ENCODE results near the gene CCZ1. TPM values are rescaled to one million over a fixed set of nuclear protein-coding genes. Genes with fewer than 3 reads are reported as not detected.
"Not testable (repeated sequence)": the region's sequence is repeated elsewhere in the genome, so short reads cannot be mapped to it uniquely, and the experiment has no call there.

Gene CCZ1
- 92.2 TPM for polyA plus RNA-seq (ENCODE audit: insufficient read length)
- long read RNA-seq, donor 1, transcript CCZ1-201 (15 exons, 1,802 nt): major isoform, 19 of 24 reads
- long read RNA-seq, donor 1, partial matches to known transcripts: 0 of 24 reads
- long read RNA-seq, donor 1, other reads (novel, unspliced or antisense): 0 of 24 reads
- long read RNA-seq, donor 2, transcript CCZ1-201 (15 exons, 1,802 nt): major isoform, 19 of 31 reads
- long read RNA-seq, donor 2, partial matches to known transcripts: 7 of 31 reads
- long read RNA-seq, donor 2, other reads (novel, unspliced or antisense): 0 of 31 reads
- long read RNA-seq, donor 3, transcript CCZ1-201 (15 exons, 1,802 nt): major isoform, 13 of 15 reads
- long read RNA-seq, donor 3, partial matches to known transcripts: 0 of 15 reads
- long read RNA-seq, donor 3, other reads (novel, unspliced or antisense): 0 of 15 reads
- long read RNA-seq, donor 4, partial matches to known transcripts: 5 of 7 reads
- long read RNA-seq, donor 4, other reads (novel, unspliced or antisense): 0 of 7 reads
- long read RNA-seq, donor 5, transcript CCZ1-201 (15 exons, 1,802 nt): major isoform, 57 of 77 reads
- long read RNA-seq, donor 5, partial matches to known transcripts: 15 of 77 reads
- long read RNA-seq, donor 5, other reads (novel, unspliced or antisense): 0 of 77 reads
- long read RNA-seq, donor 6, transcript CCZ1-201 (15 exons, 1,802 nt): major isoform, 16 of 23 reads
- long read RNA-seq, donor 6, partial matches to known transcripts: 0 of 23 reads
- long read RNA-seq, donor 6, other reads (novel, unspliced or antisense): 0 of 23 reads
- long read RNA-seq, donor 7, transcript CCZ1-204 (3 exons, 2,062 nt): minor isoform, 5 of 44 reads
- long read RNA-seq, donor 7, transcript CCZ1-201 (15 exons, 1,802 nt): major isoform, 34 of 44 reads
- long read RNA-seq, donor 7, partial matches to known transcripts: 5 of 44 reads
- long read RNA-seq, donor 7, other reads (novel, unspliced or antisense): 0 of 44 reads
- long read RNA-seq, donor 8, transcript CCZ1-201 (15 exons, 1,802 nt): major isoform, 6 of 6 reads
- long read RNA-seq, donor 8, partial matches to known transcripts: 0 of 6 reads
- long read RNA-seq, donor 8, other reads (novel, unspliced or antisense): 0 of 6 reads

DNA sequence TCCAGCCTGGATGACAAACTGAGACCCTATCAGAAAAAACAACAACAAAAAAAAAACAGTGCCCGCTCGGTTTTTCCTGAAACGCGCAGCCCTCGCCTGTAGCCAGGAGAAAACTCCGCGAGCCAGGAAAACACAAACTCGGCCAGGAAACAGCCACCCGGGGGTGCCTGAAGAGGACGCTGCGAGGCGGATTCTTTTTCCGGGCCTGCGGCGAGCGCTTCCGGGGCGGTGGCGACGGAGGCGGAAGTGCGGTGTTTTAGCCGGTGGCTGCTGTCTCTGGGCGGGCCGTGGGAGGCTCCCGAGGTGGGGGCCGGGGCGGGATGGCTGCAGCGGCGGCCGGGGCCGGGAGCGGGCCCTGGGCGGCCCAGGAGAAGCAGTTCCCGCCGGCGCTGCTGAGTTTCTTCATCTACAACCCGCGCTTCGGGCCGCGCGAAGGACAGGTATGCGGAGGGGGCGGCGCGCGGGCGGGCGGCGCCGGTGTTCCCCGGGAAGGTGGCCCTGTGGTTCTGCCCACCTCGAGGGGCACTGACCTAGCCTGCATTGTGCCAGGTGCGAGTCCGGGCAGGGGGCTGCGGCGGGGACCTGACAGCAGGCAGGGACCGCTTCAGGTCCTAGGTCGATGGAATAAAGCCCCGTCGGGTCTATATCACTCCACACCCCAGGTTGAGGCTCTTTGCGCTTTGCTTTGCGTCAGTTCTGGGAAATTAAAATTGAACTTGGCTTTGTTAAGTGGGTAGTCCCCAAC is at the start of gene CCZ1:
TSS of gene CCZ1 (plus strand) at position 254 of the 745 bp plus-strand sequence. CDS start at position 321, 67 bp downstream.
- DNase-seq: not testable (repeated sequence)

- no peak for DNase-seq
Observed at GRCh38 chr7:5850944-5851343, 47.6 kb upstream of the CCZ1 start.

DNA sequence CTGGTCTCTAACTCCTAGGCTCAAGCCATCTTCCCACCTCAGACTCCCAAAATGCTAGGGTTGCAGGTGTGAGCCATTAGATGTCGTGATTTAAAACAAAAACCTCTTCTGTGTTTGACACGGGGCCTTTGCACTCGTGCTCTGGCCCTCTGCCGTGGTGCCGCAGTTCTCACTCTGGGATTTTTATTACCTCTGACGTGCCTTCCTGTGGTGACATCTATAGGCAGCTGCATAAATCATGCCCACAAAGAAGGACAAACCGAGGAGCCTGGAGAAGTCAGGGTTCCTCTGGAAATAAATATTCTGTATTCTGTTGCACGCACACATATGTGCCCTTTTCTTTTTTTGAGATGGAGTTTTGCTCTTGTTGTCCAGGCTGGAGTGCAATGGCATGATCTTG is 43.8 kb upstream of the CCZ1 start:
- no peak for DNase-seq

DNA sequence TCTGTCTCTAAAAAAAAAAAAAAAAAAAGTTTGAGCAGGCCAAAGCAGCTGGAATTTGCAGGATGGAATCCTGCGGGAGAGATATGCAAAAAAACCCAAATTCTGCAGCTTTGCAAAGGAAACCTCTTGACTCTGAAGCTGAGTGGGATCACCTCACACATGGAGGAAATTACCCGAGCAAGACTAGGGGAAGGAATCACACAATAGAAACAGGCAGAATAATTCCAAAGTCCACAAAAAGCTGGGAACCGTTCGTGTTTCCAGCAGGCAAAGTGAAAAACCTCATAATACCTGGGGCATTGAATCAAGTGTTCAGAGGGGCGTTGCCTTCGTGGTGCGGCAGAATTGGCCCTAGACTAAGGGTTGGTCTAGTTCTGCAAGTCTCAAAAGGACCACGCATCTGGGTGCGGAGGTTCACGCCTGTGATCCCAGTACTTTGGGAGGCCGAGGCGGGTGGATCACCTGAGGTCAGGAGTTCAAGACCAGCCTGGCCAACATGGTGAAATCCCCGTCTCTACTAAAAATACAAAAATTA is 41.4 kb upstream of the CCZ1 start:
- not testable (repeated sequence) for DNase-seq

DNA sequence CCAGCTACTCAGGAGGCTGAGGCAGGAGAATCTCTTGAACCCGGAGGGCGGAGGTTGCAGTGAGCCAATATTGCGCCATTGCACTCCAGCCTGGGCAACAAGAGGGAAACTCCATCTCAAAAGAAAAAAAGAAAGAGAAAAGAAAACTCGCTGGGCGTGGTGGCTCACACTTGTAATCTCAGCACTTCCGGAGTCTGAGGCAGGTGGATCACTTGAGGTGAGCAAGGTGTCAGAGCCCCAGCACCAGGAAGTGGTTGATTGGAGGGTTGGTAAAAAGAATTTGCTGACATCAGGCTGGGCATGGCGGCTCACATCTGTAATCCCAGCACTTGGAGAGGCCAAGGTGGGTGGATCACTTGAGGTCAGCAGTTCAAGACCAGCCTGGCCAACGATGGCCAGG is 40.0 kb upstream of the CCZ1 start:
- DNase-seq: not testable (repeated sequence)

- DNase-seq: not testable (repeated sequence)
Observed at GRCh38 chr7:5861281-5861680, 37.3 kb upstream of the CCZ1 start.

DNA sequence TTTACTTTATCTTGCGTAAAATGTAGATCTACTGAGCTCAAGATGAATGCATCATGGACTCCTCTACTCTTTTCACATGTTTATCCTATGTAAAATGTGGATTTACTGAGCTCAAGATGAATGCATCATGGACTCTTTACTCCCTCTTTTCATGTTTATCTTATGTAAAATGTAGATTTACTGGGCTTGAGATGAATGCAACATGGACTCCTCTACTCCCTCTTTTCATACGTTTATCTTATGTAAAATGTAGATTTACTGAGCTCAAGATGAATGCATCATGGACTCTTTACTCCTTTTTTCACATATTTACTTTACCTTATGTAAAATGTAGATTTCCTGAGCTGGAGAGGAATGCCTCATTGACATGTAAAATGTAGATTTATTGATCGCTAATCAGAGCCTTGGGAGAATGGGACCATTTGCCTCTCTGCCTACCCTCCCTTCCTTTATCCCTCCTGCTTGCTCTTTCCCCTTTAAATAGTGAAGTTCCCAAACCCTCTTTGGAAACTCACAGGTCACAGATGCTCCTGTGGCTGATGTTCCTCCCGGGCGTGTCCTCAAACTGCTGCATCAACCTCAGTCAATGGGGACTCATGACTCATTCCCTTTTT is 35.7 kb upstream of the CCZ1 start:
- not testable (repeated sequence) for DNase-seq

- not testable (repeated sequence) for DNase-seq
Observed at GRCh38 chr7:5865279-5865931, 33.1 kb upstream of the CCZ1 start.

DNA sequence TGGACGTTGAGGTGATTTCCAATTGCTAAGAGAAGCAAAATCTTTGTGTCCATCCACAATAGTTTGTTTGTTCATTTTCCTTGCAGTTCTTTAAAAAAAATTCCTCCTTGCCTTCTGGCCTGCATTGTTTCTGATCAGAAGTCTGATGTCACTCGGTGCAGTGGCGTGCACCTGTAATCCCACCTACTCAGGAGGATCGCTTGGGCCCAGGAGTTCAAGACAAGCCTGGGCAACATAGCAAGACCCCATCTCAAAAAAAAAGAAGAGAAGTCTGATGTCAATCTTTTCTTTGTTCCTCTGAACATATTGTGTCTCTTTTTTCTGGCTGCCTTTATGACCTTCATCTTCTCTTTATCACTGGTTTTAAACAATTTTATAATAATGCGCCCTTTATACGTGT is 31.5 kb upstream of the CCZ1 start:
- no peak for DNase-seq

DNA sequence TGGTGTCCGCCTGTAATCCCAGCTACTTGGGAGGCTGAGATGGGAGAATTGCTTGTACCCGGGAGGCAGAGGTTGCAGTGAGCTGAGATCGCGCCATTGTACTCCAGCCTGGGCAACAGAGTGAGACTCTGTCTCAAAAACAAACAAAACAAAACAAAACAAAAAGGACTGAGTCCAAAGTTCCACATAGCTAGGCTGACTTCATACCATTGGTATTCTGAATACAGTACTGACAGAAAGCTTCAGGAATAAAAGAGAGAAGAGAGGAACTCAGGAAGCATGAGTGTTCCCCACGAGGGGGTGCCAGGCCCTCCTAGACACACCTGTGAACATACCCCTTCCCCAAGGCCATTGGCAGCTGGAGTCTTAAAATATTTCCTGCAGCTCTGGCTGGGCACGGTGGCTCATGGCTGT is 29.6 kb upstream of the CCZ1 start:
- DNase-seq: not testable (repeated sequence)

DNA sequence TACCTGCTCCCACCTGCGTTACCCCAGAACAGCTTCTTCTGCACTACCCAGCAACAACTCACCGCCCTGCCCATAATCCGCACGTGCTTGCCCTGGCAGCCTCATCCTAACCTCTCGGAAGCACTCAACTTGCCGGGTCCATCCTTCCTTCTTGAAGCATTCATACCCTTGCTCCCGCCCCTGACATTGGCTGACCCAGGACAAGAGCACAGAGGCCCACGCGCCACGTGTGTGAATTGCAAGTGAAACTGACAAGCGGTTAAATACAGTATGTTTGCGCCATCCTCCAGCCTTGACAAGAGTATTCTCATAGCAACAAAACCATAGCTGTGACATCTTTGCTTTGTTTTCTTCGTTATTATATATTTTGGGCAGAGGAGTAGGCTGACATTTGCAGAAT is 28.8 kb upstream of the CCZ1 start:
- DNase-seq: no peak

DNA sequence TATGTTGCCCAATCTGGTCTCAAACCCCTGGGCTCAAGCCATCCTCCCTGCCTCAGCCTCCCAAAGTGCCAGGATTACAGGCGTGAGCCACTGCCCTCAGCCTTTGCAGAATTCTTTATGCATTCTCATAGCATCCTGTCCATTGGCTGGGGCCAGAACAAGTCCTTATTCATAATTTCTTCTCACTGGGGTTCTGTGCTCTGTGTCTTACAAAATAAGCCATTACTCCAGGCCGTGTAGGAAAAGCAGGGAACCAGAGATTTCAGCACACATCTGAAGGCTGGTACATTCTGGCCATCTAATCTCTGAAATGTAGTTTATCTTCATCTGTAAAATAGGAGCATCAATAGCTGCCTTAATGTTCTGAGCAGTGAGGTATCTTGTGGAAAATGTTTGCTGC is 28.2 kb upstream of the CCZ1 start:
- DNase-seq: no peak

- DNase-seq: no peak
Observed at GRCh38 chr7:5872326-5872725, 26.2 kb upstream of the CCZ1 start.

DNA sequence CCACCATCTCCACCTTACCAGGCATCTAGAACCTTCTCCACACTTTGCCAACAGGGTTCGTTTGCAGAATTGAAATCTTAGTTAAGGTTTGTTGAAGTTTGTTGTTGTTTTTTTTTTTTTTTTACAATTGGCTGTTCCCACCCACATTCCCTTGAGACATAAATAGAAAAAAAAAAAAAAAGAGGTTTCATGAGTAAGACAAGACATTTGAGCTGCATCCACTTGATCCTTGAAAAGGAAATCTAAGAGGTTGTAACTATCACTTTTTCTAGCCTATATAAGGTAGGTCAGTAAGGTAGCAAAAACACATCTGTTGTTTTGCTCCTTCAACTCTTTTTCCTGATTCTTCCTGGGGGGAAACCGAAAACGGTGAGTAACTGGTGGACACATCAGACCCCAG is 18.9 kb upstream of the CCZ1 start:
- DNase-seq: not testable (repeated sequence)

DNA sequence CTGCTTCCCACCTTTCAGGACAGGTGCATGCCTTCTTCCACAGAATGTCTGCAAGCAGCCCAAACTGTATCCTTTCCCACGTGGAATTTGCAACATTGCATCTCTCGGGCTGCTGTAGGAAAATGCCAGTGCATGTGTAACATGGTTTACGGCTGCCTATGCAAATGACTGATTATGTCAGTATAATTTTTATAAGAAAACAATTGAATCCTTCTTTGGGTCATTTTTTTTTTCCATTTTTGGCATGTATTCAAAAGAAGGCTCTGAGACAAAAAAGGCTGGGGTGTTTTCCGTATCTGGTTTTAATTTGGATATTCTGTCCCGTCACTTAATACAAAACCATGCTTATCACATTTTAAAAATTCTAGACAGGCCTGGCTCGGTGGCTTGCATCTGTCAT is 18.4 kb upstream of the CCZ1 start:
- not testable (repeated sequence) for DNase-seq

- DNase-seq: not testable (repeated sequence)
Observed at GRCh38 chr7:5884431-5884830, 14.1 kb upstream of the CCZ1 start.

- DNase-seq: not testable (repeated sequence)
Observed at GRCh38 chr7:5888021-5888420, 10.5 kb upstream of the CCZ1 start.

GRCh38 chr7:5890244-5890643 is 8.3 kb upstream of the CCZ1 start:
- not testable (repeated sequence) for DNase-seq

GRCh38 chr7:5892498-5892897 is 6.0 kb upstream of the CCZ1 start:
- no peak for DNase-seq

DNA sequence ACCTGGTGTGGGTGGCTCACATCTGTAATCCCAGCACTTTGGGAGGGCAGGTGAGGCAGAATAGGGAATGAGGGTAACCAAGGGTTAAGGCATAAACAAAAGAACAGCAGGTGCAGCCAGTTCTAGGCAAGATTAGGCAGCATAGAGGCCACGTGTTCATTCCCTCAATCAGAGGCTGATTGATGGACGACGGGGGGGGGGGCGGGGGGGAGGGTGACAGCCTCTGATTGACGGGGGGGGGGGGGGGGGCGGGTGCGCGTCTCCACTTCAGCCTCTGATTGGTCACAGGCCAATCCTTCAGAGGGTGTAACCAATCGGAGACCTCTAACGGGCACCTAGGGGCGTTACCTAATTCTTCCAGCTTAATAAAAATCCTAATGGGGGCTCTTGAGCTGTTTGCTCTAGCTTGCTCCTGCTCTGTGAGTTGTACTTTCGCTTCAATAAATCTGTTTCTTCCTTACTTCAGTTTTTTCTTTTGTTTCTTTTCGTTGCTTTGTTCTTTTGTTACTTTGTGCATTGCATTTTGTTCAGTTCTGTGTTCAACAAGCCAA is 1.1 kb upstream of the CCZ1 start:
- DNase-seq: not testable (repeated sequence)

All from left kidney (tissue), 8 donors.